ENCODE results near the gene TMEM59. TPM values are rescaled to one million over a fixed set of nuclear protein-coding genes. Genes with fewer than 3 reads are reported as not detected.
"Not testable (repeated sequence)": the region's sequence is repeated elsewhere in the genome, so short reads cannot be mapped to it uniquely, and the experiment has no call there.

Gene TMEM59
- total RNA-seq, 1 donor from 2014 or later = 103 TPM

GRCh38 chr1:54002544-54003248 lies 50.3 kb downstream of the TMEM59 start:
- H3K4me1 Mint-ChIP-seq = no peaks in the 10 kb centered on the region
- no peak overlapping the region for H3K4me3 Mint-ChIP-seq

GRCh38 chr1:54001591-54001990 lies 51.4 kb downstream of the TMEM59 start:
- Mint-ChIP-seq H3K27me3 (ENCODE audit: low read depth) (peaks cover 13% of the 10 kb centered on the region), H3K9me3 (peaks cover 2% of the 10 kb centered on the region), H3K4me3 (no peak overlapping the region), H3K36me3 (ENCODE audit: low read depth) (no peaks in the 10 kb centered on the region), H3K4me1 (no peaks in the 10 kb centered on the region), H3K27ac (ENCODE audit: unreplicated experiment) (no peak overlapping the region)
- no peak for DNase-seq (ENCODE audit: low read depth, low spot score)
- TF ChIP-seq, protein P1, sequence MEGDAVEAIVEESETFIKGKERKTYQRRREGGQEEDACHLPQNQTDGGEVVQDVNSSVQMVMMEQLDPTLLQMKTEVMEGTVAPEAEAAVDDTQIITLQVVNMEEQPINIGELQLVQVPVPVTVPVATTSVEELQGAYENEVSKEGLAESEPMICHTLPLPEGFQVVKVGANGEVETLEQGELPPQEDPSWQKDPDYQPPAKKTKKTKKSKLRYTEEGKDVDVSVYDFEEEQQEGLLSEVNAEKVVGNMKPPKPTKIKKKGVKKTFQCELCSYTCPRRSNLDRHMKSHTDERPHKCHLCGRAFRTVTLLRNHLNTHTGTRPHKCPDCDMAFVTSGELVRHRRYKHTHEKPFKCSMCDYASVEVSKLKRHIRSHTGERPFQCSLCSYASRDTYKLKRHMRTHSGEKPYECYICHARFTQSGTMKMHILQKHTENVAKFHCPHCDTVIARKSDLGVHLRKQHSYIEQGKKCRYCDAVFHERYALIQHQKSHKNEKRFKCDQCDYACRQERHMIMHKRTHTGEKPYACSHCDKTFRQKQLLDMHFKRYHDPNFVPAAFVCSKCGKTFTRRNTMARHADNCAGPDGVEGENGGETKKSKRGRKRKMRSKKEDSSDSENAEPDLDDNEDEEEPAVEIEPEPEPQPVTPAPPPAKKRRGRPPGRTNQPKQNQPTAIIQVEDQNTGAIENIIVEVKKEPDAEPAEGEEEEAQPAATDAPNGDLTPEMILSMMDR (conservative IDR thresholded peaks at IDR 0.05) = no peak

More at GRCh38 chr1:54002544-54003248, 50.3 kb downstream of the TMEM59 start:
- Mint-ChIP-seq H3K27me3 (ENCODE audit: low read depth) (peaks cover 13% of the 10 kb centered on the region), H3K9me3 (peaks cover 2% of the 10 kb centered on the region), H3K27ac (ENCODE audit: unreplicated experiment) (no peak overlapping the region), H3K36me3 (ENCODE audit: low read depth) (no peaks in the 10 kb centered on the region)
- no peak for DNase-seq (ENCODE audit: low read depth, low spot score)
- TF ChIP-seq, protein P1 (conservative IDR thresholded peaks at IDR 0.05) = no peak

DNA sequence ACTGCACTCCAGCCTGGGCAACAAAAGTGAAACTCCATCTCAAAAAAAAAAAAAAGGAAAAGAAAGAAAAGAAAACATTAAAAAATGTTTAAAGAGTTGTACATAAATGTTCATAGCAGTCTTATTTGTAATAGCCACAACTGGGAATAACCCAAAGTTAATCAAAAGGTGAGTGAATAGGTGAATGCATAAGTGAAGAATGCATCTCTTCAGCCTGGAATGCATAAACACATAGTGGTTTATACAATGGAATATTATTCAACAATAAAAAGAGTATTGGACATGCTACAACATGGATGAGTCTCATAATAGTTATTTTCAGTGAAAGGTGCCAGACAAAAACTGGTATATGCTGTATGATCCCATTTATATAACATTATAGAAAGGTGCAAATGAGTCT lies 53.1 kb downstream of the TMEM59 start:
- TF ChIP-seq, protein P1 (conservative IDR thresholded peaks at IDR 0.05) = no peak
- Mint-ChIP-seq H3K27me3 (ENCODE audit: low read depth) (peaks cover 13% of the 10 kb centered on the region), H3K4me3 (no peak overlapping the region), H3K9me3 (peaks cover 2% of the 10 kb centered on the region), H3K36me3 (ENCODE audit: low read depth) (no peaks in the 10 kb centered on the region), H3K4me1 (no peaks in the 10 kb centered on the region), H3K27ac (ENCODE audit: unreplicated experiment) (no peak overlapping the region)
- no peak for DNase-seq (ENCODE audit: low read depth, low spot score)

DNA sequence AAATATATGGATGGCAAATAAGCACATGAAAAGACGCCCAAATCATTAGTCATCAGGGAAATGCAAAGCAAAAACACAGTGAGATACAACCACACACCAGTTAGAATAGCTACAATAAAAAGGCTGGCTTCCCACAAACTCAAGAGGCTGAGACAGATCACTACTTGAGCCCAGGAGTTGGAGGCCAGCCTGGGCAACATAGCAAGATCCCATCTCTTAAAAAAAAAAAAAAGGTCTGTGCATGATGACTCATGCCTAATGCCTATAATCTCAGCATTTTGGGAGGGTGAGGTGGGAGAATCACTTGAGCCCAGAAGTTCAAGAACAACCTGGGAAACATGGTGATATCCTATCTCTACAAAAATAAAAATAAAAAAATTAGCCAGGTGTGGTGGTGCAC lies 54.8 kb downstream of the TMEM59 start:
- no peaks in the 10 kb centered on the region for H3K4me1 Mint-ChIP-seq
- DNase-seq (ENCODE audit: low read depth, low spot score) = no peak
- TF ChIP-seq, protein P1 (conservative IDR thresholded peaks at IDR 0.05) = no peak
- H3K27me3 Mint-ChIP-seq (ENCODE audit: low read depth) = peaks cover 12% of the 10 kb centered on the region
- no peak overlapping the region for H3K4me3 Mint-ChIP-seq
- peaks cover 2% of the 10 kb centered on the region for H3K9me3 Mint-ChIP-seq
- H3K27ac Mint-ChIP-seq (ENCODE audit: unreplicated experiment) = no peak overlapping the region
- H3K36me3 Mint-ChIP-seq (ENCODE audit: low read depth) = no peaks in the 10 kb centered on the region

DNA sequence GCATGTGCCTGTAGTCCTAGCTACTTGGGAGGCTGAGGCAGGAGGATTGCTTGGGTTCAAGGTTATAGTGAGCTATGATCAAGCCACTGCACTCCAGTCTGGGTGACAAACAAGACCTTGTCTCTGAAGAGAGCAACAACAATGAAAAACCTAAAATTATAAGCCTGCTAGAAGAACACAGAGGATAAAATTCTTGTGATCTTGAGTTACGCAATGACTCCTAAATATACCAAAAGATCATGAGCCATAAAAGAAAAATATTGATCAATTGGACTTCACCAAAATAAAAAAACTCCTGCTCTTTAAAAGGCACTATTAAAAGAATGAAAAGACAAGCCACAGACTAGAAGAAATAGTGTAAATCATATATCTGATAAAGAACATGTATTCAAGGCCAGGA lies 57.3 kb downstream of the TMEM59 start:
- Mint-ChIP-seq H3K27me3 (ENCODE audit: low read depth) (peaks cover 6% of the 10 kb centered on the region), H3K36me3 (ENCODE audit: low read depth) (no peaks in the 10 kb centered on the region), H3K27ac (ENCODE audit: unreplicated experiment) (no peak overlapping the region), H3K4me1 (no peaks in the 10 kb centered on the region), H3K4me3 (no peak overlapping the region), H3K9me3 (no peaks in the 10 kb centered on the region)
- DNase-seq (ENCODE audit: low read depth, low spot score) = no peak
- TF ChIP-seq, protein P1 (conservative IDR thresholded peaks at IDR 0.05) = no peak

- not testable (repeated sequence) for H3K4me3 Mint-ChIP-seq; H3K36me3 Mint-ChIP-seq (ENCODE audit: low read depth); H3K27me3 Mint-ChIP-seq (ENCODE audit: low read depth); DNase-seq (ENCODE audit: low read depth, low spot score); H3K27ac Mint-ChIP-seq (ENCODE audit: unreplicated experiment); H3K9me3 Mint-ChIP-seq; H3K4me1 Mint-ChIP-seq
Measured at GRCh38 chr1:53994516-53994915, 58.5 kb downstream of the TMEM59 start.

All from neural crest cell (in vitro differentiated cells).